Measurements from ENCODE around the gene EMSY. TPM values are rescaled to one million over a fixed set of nuclear protein-coding genes. Genes with fewer than 3 reads are reported as not detected.
A peak's percentile ranks its signal among the peaks of the same experiment; 100 is the strongest.

EMSY gene
- total and polyA plus RNA-seq, 8 donors = 18.2 to 43.9 (median 36.9) TPM

GRCh38 chr11:76415073-76415472, 29.7 kb upstream of the EMSY start:
- H3K27me3 ChIP-seq = no peaks in the 10 kb centered on the region

GRCh38 chr11:76419896-76420295, 24.9 kb upstream of the EMSY start:
- no peak for DNase-seq
- Histone ChIP-seq H3K4me1 (no peaks in the 10 kb centered on the region), H3K27me3 (no peaks in the 10 kb centered on the region), H3K9me3 (no peaks in the 10 kb centered on the region), H3K4me3 (no peak overlapping the region), H3K27ac (no peak overlapping the region), H3K36me3 (no peaks in the 10 kb centered on the region)
- intact Hi-C loops (cut with DNase I) = no loop called here
- ATAC-seq = peak; percentile 42
- no peak for TF ChIP-seq CTCF (IDR thresholded peaks at IDR 0.05)

More at GRCh38 chr11:76415073-76415472, 29.7 kb upstream of the EMSY start:
- no peak for TF ChIP-seq CTCF (IDR thresholded peaks at IDR 0.05)
- H3K9me3 ChIP-seq = no peaks in the 10 kb centered on the region
- no peak for DNase-seq
- ATAC-seq = no peak
- intact Hi-C loops (cut with DNase I) = no loop called here
- H3K4me1 ChIP-seq = no peaks in the 10 kb centered on the region
- H3K27ac ChIP-seq = no peak overlapping the region
- H3K36me3 ChIP-seq = no peaks in the 10 kb centered on the region
- H3K4me3 ChIP-seq = no peak overlapping the region

GRCh38 chr11:76424379-76424778, 20.4 kb upstream of the EMSY start:
- Histone ChIP-seq H3K27me3 (no peaks in the 10 kb centered on the region), H3K4me3 (no peak overlapping the region), H3K9me3 (no peaks in the 10 kb centered on the region), H3K4me1 (no peaks in the 10 kb centered on the region), H3K27ac (no peak overlapping the region), H3K36me3 (no peaks in the 10 kb centered on the region)
- intact Hi-C loops (cut with DNase I) = no loop called here
- DNase-seq (no peak), ATAC-seq (no peak)
- TF ChIP-seq CTCF (IDR thresholded peaks at IDR 0.05) = no peak

- no peak overlapping the region for H3K4me3 ChIP-seq
- intact Hi-C loops (cut with DNase I) = no loop called here
- H3K9me3 ChIP-seq = no peaks in the 10 kb centered on the region
- DNase-seq = no peak
- H3K4me1 ChIP-seq = no peaks in the 10 kb centered on the region
- H3K36me3 ChIP-seq = no peaks in the 10 kb centered on the region
- no peak overlapping the region for H3K27ac ChIP-seq
- H3K27me3 ChIP-seq = no peaks in the 10 kb centered on the region
- no peak for ATAC-seq
- no peak for TF ChIP-seq CTCF (IDR thresholded peaks at IDR 0.05)
Observed at GRCh38 chr11:76424891-76425290, 19.9 kb upstream of the EMSY start.

- H3K36me3 ChIP-seq = no peaks in the 10 kb centered on the region
- H3K27me3 ChIP-seq = no peaks in the 10 kb centered on the region
- no peak for TF ChIP-seq CTCF (IDR thresholded peaks at IDR 0.05)
- no peak overlapping the region for H3K4me3 ChIP-seq
- ATAC-seq (no peak), DNase-seq (no peak)
- intact Hi-C loops (cut with DNase I) = no loop called here
- no peaks in the 10 kb centered on the region for H3K4me1 ChIP-seq
- H3K27ac ChIP-seq = no peak overlapping the region
- H3K9me3 ChIP-seq = no peaks in the 10 kb centered on the region
Observed at GRCh38 chr11:76426660-76427059, 18.2 kb upstream of the EMSY start.

Data from left lung (tissue), 10 donors.